H1 (cell line): ENCODE measurements around the gene PTCHD1. TPM values are rescaled to one million over a fixed set of nuclear protein-coding genes. Genes with fewer than 3 reads are reported as not detected.

Experiments
- GABPA ChIP-seq: IDR thresholded peaks from 2 replicates; pipeline ENCODE4 v1.6.1; 2011; ENCODE audit warnings: mild to moderate bottlenecking, low read length, moderate library complexity, borderline replicate concordance; ENCODE audit not compliant: insufficient read depth
- polyA plus RNA-seq, 7 experiments: library from polyadenylated mRNA; depleted of rRNA in 3 of 7; stranded (reverse) in 5 of 7; unstranded in 2 of 7; fragments of >200 nt in 5 of 7; fragments of 200-250 nt in 2 of 7; gene quantifications; 1 replicate in 5 of 7; 2 replicates in 1 of 7; 4 replicates in 1 of 7; pipeline versions ENCODE4 v1.2.1 to v1.2.3, GENCODE V29; 2011 to 2013; ENCODE audit warnings: missing spikeins in 2 of 7, mixed read lengths in 2 of 7
- total RNA-seq: library from RNA; stranded (reverse); fragmentation: NEBNext Ultra II Directional; extraction: Animal tissue kit (Norgen Biotek cat#: 25700); gene quantifications from 2 replicates; pipeline ENCODE4 v1.2.1, GENCODE V29; 2021

Gene PTCHD1
- total and polyA plus RNA-seq, 2 of the 8 experiments (the other 6 are each of a cell fraction or from before 2014, with no cell fraction given): 0.53 to 2.4 TPM

- no peak for TF ChIP-seq GABPA
Observed at GRCh38 chrX:23390979-23391378, 56.3 kb downstream of the PTCHD1 start (continued).
